HG03442 (cell line): ENCODE results near the gene HRH2.
"Not testable (repeated sequence)": the region's sequence is repeated elsewhere in the genome, so short reads cannot be mapped to it uniquely, and the experiment has no call there.

Experiments
- ATAC-seq: cut with Tn5 transposase; IDR thresholded peaks from one replicate; pipeline ENCODE4 v1.9.1; 2021; ENCODE audit warnings: mild to moderate bottlenecking, moderate library complexity; ENCODE audit not compliant: unreplicated experiment

Gene HRH2

DNA sequence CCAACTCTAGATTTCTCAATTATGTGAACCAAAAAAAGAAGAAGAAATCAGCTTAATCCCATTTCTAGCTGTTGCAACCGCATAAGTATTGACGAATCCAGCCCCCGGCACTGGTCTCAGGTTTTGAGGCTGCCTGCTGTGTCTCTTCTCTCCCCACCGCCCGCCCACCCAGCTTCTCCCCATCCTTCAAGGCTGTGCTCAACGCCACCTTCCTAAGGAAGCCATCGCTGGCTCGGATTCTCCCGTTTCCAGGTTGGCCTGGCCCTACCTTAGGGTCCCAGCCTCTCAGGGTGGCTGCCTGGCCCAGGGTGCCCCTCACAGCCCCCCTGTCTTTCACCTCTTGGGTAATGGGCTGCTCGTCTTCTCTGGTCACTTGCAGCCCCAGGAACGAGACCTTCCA lies 77.8 kb downstream of the HRH2 start:
- no peak for ATAC-seq

GRCh38 chr5:175736652-175737051 lies 78.8 kb downstream of the HRH2 start:
- ATAC-seq: no peak

DNA sequence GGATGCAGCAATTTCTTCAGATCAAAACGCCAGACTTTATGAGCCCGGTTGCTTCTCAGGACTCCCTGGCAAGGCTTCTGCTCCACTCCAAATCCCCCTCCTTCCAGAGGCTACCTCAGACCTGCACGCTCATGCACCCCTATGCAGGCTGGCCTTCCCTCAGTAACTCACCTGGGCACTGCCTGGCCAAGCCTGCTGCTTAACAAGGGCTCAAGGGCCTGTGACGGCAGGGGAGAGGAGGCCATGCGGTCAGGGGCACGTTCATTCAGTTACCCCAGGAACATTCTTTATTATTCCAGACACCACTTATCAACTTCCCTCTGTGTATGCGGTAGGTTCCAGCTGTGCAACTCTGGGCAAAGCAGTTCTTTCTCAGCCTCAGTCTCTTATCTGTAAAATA lies 79.6 kb downstream of the HRH2 start:
- ATAC-seq: no peak

DNA sequence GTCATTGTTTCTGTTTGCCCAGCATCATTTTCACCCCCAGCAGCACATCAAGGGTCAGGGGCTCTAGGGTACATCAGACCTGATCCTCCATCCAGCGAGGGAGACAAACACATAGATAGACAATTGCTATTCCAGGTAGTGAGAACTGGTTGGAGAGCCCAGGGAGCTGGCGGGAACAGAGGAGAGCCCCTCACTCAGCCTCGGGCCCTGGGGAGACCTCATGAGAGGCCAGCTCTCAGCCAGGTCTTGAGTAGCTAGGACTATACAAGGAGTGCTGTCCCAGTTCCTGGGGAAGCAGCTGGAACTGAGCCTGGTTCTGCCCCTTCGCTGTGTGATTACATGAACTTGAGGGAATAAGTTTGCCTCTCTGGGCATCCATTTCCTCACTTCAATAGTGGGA lies 80.3 kb downstream of the HRH2 start:
- no peak for ATAC-seq

DNA sequence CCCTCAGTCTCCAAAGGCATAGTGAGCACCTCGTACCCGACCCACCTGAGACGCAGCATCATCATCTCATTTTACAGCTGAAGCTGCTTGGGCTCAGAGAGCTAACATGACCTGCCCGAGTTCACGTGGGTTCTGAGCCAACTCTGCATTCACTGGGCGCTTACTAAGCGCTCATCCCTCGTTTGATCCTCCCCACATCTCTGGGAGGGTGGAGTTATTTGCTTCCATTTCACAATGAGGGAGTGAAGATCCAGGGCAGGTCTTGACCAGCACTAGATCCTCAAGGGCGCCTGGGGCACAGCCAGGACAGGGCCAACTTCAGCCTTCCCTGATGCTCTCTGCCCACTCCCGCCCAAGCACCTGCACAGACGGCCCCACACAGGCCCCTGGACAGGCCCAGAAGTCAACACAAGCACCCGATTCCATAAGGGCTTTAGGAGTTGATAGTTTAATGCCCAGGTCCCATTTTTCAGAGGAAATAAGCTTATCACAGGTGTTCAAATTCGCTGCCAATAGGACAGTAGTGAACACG lies 80.8 kb downstream of the HRH2 start:
- ATAC-seq: no peak

GRCh38 chr5:175740014-175740413 lies 82.1 kb downstream of the HRH2 start:
- ATAC-seq: no peak

- ATAC-seq: no peak
Observed at GRCh38 chr5:175741556-175741955, 83.7 kb downstream of the HRH2 start.

DNA sequence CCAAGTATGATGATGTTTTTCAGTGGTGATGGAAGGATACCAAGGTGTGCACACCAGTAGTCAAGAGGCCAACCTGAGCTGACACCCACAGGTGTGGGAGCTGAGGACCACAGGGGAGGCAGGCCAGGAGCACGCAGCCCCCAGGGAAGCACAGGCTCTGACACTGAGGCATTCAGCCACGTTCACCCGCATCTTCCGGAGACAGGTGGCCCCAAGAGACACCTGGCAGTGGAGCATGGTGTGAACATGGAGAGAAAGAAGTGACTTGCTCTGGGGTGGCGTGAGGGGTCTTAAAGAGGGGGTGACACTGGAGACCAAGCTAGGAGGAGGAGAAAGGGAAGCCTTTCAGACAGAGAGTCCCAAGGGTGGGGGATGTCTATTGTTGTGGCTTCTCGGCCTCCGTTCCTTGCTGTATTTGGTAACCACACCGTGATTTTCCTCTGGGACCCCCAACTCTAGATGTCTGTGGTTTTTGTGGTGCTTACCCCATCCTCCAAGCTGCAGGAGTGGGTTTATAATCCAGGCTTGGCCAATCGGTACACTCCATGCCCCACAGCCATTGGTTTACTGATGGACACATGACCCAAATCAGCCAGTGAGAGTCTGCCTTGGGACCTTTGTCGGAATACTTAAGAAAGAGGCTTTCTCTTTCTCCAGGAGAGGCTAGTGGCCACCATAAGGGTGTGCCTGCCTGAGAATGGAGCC lies 84.6 kb downstream of the HRH2 start:
- no peak for ATAC-seq

DNA sequence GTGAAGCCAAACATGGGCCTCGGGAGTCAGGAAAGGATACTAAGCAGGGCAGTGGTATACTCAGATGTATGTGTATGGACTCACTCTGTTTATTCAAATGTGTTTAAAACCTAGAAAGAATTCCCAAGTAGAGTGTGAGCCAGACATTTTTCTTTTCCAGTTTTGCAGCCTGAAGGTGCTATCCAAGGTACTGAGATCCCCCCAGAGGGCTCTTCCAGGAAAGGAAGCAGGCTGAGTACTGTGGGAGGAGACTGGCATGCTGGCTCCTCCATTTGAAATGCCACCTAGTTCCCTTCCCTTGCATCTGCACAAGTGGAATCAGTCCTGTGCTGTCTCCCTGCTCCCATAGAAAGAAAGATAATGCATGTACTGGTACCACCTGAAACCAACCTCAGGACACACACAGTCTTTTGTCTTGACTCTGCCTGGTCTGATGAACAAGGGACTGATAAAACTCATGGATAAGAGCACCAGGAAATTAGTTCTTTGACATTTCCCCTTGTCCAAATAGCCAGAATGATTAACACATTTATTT lies 85.9 kb downstream of the HRH2 start:
- no peak for ATAC-seq

DNA sequence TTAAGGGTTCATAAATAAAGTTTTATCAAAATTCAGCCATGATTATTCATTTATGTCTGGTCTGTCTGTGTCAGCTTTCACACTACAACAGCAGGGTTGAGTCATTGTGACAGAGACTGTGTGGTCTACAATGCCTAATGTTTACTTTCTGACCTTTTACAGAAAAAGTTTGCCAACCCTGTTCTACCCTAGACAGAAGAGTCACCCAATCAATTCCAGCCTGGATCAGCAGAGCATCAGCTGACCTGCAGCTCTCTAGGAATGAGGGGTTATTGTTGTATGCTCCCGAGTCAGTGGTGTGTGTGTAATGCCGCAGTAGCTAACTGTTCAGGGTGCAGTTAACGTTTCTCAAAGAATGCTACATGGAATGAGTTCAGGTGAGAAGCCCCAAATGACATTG lies 87.3 kb downstream of the HRH2 start:
- no peak for ATAC-seq

- no peak for ATAC-seq
Observed at GRCh38 chr5:175746851-175747250, 89.0 kb downstream of the HRH2 start.

- ATAC-seq: no peak
Observed at GRCh38 chr5:175747539-175748060, 89.7 kb downstream of the HRH2 start.

DNA sequence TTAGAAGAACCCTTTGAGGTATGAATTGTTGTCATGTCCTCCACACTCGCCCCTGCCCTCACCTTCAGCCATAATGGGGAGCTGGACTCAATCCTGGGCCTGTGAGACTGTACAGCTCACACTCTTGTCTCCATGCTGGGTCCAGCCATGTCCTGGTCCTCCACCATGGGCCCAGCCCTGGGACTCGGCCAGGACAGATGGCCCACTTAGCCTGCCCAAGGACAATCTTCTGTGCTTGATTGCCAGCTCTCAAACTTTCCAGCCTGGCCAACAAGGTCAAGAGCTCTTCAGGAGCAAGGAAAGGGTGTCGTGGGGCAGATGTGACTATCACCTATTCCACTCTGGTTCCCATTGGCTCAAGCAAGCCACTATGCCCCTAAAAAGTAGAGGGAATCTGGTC lies 90.8 kb downstream of the HRH2 start:
- ATAC-seq: no peak

DNA sequence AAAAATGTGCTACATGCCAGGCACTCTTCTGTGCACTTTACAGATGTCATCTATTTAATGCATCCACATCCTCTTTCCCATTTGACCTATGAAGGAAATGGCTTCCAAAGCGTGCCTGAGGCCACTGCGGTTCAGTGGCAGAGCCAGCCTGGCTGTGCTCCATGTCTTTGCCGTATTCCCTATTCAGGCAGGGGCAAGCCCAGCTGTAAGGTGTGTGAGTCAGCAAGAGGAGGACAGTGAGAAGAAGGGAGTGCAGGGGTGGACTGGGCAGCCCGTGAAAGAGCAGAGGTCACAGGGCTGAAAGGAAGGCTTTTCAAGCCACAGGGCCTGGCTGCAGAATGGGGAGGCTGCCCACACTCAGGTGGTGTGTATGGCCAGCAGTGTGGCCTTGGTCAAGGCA lies 91.7 kb downstream of the HRH2 start:
- no peak for ATAC-seq

DNA sequence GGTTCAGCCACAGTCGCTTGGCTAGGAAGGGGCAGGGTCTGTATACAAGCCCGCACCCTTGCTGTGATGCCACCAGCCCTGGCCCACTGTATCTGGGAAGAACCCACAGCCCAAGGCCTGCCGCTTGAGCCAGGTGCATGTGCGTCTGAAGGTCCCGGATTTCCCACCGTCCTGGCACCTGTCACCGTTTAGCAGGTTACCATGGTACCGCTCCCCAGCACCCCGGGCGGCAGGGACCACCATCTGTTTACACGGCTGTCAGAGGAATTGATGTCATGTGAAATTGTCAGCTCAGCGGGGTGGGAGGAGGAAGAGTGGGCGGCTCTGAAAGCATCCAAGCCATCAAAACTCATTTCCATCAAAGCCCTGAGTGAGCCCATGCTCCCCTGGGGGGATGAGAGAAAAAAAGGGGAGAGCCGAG lies 92.7 kb downstream of the HRH2 start:
- ATAC-seq: no peak

DNA sequence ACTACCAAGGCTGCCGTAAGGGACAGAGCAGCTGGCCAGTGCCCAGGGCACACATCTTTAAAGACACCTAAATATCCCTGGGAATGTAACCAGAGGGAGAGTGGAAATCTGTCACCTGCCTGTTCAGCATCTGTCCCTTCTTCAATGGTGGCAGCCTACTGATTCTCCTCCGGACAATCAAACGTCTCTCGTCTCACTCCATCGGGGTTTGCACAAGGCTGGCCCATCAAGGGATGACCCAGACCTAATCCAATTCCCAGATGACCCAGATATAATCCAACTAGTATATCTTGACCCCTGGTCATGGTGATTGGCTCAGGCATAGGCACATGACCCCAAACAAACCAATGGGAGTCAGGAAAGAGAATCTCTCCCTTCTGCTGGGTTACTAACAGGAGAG lies 93.5 kb downstream of the HRH2 start:
- ATAC-seq: no peak

- ATAC-seq: no peak
Observed at GRCh38 chr5:175752826-175753535, 95.1 kb downstream of the HRH2 start.

GRCh38 chr5:175753536-175754402 lies 95.9 kb downstream of the HRH2 start:
- no peak for ATAC-seq

DNA sequence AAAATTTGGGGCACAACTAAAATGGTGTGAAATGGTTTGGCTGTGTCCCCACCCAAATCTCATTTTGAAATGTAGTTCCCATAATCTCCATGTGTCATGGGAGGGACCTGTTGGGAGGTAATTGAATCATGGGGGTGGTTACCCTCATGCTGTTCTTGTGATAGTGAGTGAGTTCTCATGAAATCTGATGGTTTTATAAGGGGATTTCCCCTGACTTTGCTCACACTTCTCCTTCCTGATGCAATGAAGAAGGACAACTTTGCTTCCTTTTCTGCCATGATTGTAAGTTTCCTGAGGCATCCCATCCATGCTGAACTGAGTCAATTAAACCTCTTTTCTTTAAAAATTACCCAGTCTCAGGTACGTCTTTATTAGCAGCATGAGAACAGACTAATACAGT lies 102.1 kb downstream of the HRH2 start:
- not testable (repeated sequence) for ATAC-seq
